ENCODE measurements around the gene PRR5.

GRCh38 chr22:44683881-44684280 is 18.1 kb upstream of the PRR5 start:
- TF ChIP-seq POLR2A (IDR thresholded peaks at IDR 0.05; ENCODE audit: low read depth, low read length) (no peak), POU2F2 (IDR thresholded peaks at IDR 0.05; ENCODE audit: low read depth, low read length) (no peak), PAX5 (IDR thresholded peaks at IDR 0.05; ENCODE audit: insufficient read depth, low read length, severe bottlenecking) (no peak)

All from GM12891 (cell line).